NCI-H2081 (cell line): ENCODE measurements around the gene ZNF140.

ENCODE experiments used
- DNase-seq, 2 experiments: peaks; one replicate each; lab custom pipeline; 2025; lab: John Stamatoyannopoulos, UW

The ZNF140 gene

DNA sequence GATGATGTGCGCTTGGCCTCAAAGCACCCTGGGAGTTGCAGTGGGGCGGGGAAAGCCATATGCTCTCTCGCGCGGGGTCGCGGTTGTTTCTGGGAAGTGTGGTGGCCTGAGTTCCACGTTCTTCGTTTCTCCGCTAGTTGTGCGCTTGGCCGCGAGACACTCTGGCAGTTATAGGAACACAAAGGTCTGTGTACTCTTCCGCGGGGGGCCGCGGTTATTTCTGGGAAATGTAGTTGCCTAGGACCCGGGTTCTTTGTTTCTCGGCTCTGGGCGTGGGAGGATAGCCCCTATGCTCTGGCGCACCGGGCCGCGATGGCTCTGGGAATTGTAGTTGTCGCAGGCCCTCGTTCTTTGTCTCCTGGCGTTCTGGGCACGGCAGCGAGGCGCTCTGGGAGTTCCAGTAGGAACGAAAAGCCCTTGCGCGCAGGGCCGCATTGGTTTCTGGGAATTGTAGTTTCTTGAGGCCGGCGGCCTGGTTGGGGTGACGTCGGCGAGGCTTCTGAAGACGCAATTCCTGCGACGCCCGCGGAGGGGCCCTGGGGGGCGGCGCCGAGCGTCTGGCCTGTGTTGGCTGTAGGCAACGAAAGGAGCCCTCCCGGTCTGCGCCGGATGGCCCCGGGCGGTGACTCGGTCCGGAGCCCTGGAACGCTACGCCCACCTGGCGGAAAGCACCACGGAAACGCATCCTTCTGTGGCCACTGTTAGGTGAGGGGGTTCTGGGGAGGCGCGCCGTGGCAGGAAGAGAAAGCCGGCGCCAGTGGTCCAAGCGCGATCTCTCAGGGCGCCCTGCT lies at the start of gene ZNF140:
Gene ZNF140 (plus strand): TSS at position 556 of the 791 bp plus-strand sequence. CDS start 398 bp downstream, outside the sequence.
- DNase-seq, result peak; percentile 98 to 99

DNA sequence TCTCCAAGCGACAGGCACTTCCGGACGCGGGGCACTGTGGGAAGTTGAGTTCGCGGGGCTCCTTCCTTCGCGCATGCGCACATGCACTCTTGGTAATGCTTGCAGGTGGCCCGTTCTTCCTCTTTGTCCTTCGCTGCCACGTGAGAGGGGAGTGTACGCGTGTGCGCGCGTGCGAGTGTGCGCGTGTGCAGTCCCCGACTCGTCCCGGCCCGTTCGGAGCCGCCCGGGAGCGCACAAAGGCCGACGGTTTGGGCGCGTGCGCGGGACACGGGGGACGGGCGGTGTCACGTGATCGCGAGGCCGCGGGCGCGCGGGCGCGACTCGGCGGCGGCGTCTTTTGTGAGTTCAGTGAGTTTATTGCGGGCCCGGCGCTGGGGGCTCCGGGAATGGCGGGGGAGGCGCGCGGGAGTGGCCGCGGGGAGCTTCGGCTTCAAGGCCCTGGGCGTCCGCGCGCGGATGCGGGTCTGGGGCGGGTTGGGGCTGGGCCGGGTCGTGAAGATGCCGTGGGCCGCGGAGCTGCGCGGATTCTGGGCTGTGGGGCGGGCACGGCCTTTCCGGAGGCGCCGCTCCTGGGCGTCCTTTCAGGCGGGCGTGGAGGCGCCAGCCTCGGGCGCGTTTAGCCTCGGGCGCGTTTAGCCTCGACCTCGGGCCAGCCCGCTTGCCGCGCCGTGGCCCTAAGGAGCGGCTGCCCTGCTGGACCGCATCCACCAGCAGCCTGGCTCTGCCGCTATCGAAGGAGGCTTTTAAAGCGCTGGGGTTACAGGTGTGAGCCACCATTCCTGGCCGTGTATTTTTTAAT lies 43.3 kb upstream of the ZNF140 start, which contains the start of gene ZNF84:
Gene ZNF84 (plus strand): TSS at position 303 of the 799 bp plus-strand sequence. CDS start 3,959 bp downstream, outside the sequence.
- peak; percentile 99 for DNase-seq

GRCh38 chr12:133038118-133038709 lies 42.5 kb upstream of the ZNF140 start:
- DNase-seq, result no peak

DNA sequence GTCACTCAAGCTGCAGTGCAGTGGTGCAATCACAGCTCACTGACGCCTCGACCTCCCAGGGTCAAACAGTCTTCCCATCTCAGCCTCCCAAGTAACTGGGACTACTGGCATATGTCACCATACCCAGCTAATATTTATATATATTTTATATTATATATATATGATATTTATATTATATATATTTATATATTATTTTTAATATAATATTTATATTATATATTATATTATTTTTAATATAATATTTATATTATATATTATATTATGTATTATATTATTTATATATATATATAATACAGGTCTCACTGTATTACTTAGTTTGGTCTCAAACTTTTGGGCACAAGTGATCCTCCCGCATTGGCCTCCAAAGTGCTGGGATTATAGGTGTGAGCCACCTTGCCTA lies 34.0 kb upstream of the ZNF140 start:
- DNase-seq, result no peak

DNA sequence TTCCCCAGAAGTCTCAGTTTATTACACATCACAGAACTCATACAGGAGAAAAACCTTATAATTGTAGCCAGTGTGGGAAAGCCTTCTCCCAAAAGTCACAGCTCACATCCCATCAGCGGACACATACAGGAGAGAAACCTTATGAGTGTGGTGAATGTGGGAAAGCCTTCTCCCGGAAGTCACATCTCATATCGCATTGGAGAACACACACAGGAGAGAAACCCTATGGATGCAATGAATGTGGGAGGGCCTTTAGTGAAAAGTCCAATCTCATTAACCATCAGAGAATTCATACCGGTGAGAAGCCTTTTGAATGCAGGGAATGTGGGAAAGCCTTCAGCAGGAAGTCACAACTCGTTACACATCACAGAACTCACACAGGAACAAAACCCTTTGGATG lies 23.3 kb upstream of the ZNF140 start:
- DNase-seq, result no peak

DNA sequence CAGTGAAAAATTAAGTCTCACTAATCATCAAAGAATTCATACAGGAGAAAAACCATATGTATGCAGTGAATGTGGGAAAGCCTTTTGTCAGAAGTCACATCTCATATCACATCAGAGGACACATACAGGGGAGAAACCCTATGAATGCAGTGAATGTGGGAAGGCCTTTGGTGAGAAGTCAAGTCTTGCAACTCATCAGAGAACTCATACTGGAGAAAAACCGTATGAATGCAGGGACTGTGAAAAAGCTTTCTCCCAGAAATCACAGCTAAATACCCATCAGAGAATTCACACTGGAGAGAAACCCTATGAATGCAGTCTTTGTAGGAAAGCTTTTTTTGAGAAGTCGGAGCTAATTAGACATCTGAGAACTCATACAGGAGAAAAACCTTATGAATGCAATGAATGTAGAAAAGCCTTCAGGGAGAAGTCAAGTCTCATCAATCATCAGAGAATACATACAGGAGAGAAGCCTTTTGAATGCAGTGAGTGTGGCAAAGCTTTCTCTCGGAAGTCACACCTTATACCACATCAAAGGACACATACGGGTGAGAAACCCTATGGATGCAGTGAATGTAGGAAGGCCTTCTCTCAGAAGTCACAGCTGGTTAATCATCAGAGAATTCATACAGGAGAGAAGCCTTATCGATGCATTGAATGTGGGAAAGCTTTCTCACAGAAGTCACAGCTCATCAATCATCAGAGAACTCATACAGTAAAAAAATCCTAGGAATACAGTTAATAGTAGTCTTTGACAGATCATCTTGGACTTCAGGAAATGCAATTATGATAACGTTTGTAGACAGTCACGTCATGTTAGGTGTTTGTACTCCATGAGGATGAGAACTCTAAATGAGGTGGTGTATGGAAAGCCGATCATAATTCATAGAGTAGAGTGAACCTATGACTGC lies 22.3 kb upstream of the ZNF140 start:
- DNase-seq, result peak in 1 of 2 experiments; percentile 29

- no peak for DNase-seq
Measured at GRCh38 chr12:133061954-133062353, 18.8 kb upstream of the ZNF140 start.

GRCh38 chr12:133063556-133063955 lies 17.2 kb upstream of the ZNF140 start:
- DNase-seq, result no peak

GRCh38 chr12:133073836-133074235 lies 6.9 kb upstream of the ZNF140 start:
- no peak for DNase-seq

GRCh38 chr12:133080026-133080367 lies 726 bp upstream of the ZNF140 start:
- peak; percentile 99 to 100 for DNase-seq

GRCh38 chr12:133081159-133081780 lies 547 bp downstream of the ZNF140 start:
- DNase-seq, result no peak

DNA sequence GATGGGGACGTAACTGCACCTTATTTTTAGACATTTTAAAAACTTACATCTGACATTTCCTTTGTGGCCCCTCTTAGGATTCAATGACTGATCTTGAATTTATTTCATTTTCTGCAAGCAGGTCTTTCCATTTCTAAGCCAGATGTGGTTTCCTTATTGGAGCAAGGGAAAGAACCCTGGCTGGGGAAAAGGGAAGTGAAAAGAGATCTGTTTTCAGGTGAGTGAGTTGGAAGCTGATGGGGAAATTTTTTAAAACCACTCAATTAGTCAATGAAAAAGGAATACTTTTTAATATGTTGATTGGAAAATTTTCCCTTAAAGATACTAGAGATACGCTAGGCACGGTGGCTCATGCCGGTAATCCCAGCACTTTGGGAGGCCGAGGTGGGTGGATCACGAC lies 2.6 kb downstream of the ZNF140 start:
- no peak for DNase-seq

DNA sequence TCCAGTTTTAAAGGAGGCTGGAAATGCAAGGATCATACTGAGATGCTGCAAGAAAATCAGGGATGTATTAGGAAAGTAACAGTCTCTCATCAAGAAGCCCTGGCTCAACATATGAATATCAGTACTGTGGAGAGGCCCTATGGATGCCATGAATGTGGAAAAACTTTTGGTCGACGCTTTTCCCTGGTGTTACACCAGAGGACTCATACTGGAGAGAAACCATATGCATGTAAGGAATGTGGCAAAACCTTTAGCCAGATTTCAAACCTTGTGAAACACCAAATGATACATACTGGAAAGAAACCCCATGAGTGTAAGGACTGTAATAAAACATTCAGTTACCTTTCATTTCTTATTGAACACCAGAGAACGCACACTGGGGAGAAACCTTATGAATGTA lies 24.9 kb downstream of the ZNF140 start:
- no peak for DNase-seq

DNA sequence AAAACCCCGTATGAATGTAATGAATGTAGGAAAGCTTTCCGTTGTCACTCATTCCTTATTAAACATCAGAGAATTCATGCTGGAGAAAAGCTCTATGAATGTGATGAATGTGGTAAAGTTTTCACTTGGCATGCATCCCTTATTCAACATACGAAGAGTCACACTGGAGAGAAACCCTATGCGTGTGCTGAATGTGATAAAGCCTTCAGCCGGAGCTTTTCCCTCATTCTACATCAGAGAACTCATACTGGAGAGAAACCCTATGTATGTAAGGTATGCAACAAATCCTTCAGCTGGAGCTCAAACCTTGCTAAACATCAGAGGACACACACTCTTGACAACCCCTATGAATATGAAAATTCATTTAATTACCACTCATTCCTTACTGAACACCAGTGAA lies 25.5 kb downstream of the ZNF140 start:
- no peak for DNase-seq

DNA sequence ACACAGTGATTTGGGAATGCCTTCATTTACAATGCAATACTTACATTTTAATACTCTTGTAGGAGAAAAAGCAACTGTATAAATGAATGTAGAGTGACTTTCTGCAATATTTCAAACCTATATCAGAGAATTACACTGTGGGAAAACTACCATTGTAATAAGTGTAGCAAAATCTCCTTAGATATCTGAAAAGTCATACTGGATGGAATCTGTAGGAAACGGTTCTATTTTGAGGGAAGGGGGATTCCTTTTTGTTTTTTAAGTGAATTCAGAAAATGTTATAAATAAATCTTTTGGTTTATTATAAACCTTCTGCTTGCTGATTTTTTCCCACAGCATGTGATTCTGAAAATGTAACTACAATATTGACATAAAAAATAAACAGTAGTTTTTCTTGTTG lies 26.4 kb downstream of the ZNF140 start:
- no peak for DNase-seq

DNA sequence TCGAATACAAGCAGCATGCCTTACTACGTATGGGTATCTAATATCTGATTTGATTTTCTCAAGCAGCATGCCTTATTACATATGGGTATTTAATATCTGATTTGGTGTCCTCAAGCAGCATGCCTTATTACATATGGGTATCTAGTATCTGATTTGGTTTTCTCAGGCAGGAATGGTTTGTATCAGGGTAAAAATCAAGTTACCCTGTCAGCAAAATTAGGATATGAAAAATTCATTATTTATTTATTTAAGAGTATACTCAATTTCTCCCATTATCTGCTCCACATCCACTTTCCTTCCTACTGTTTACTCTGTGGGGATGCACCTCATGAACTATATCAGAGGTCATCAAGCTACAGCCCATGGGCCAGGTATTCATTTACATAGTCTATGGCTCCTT lies 27.4 kb downstream of the ZNF140 start:
- DNase-seq, result no peak

DNA sequence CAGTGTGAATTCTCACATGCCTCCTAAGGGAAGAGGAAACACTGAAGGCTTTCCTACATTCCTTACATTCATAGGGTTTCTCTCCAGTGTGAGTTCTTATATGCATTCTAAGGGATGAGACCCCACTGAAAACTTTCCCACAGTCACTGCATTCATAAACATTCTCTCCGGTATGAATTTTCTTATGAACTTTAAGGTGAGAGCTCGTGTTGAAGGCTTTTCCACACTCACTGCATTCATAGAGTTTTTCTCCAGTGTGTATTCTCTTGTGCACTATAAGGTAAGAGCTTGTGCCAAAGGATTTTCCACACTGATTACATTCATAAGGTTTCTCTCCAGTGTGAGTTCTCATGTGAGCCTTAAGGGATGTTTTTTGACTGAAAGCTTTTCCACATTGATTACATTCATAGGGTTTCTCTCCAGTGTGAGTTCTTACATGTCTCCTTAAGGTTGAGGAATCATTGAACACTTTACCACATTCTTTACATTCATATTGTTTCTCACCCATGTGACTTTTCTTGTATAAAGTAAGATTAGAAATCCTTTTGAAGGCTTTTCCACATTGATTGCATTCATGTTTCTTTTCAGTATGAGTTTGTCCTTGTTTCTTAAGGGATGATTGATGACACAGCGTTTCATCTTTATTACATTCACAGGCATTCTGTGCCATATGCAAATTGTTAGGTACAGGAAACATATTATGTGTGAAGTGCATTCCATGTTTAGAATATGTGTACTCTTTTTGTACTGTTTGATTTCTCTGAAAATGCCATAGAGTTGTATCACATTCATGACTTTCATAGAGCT lies 39.9 kb downstream of the ZNF140 start:
- DNase-seq, result no peak

GRCh38 chr12:133124674-133125073 lies 44.0 kb downstream of the ZNF140 start:
- DNase-seq, result no peak

DNA sequence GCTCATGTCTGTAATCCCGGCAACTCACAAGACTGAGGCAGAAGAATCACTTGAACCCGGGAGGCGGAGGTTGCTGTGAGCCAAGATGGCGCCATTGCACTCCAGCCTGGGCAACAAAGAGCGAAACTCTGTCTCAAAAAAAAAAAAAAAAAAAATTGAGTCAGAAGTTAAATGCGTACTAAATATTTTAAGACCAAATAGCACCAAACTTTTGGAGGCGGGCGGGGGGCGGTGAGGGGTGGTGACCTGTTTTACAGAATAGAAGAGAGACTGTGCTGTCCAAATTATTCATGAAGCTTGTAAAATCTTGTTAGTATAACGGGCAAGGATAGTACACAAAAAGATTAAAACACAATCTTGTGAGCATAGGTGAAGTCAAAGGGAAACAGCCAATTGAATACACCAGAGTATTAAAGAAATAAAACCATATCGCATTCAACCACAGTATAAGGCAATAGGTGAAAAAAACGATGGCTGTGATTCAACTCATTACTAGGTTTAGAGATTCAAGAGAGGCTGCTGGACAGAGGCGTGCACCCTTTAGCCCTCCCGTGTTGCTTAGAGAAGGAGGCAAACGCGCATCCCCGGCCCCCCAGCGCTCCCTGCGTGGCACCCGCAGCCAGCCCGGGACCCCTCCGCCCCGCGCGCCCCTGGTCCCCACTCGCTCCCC lies 48.8 kb downstream of the ZNF140 start:
- peak; percentile 45 to 53 for DNase-seq
